ENCODE data around the gene TGFBR3. TPM values are rescaled to one million over a fixed set of nuclear protein-coding genes. Genes with fewer than 3 reads are reported as not detected.

TGFBR3 gene
- 6.9 TPM for total RNA-seq

DNA sequence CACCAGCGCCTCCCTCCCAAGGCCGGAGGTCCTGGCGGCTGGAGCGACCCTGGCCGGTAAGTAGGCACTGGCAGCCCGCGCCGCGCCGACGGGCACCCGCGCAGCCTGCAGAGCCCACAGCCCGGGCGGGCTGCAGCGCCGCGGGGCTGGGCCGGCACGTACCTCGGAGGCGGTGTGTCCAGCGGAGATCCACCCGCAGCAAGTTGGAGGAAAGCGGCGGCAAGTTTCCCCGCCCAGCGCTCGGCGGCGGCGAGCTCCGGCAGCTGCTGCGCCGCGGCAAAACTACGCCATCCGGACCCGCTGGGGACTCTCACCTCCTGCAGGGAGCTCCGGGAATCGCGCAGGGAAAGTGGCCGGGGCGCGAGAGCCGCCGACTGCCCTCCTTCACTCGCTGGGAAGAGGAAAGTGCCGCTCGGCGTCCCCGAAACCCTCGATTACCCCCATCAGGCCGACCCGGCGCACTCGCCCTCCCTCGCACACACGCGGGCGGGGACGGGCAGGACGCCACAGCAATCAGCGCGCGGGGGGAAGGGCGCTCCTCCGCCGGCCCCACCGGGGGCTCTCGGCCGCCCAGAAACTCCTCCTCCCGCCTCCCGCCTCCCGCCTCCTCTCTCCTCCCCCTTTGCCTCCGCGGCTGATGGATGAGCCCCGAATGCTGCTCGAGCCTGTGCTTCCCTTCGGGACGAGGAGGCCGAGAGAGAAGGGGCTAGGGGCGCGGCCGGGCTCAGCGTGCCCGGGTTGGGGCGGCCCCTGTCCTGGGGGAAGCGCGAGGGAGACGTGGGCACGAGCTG is at the start of gene TGFBR3:
Gene TGFBR3 (minus strand): TSS at position 436 of the 791 bp plus-strand sequence. CDS start 24,620 bp downstream, outside the sequence.
- peak; percentile 88 for DNase-seq

DNA sequence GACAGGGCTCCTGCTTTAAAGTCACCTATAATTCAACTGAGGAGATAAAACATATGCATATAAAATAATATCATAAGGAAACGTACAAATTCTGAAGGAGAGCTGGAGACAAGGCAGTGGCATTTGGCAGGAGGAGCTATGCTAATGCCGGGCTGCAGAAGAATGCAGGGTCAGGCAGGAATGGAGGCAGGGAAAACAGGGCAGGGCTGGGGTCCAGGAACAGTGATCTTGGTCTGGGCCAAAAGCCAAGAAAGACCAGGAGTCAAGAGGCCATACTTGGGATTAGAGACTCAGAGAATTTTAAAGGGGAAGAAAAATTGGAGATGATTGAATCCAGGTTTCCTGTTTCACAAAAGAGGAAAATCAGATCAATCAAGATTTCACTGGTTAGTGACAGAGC is 43.3 kb upstream of the TGFBR3 start:
- no peak for DNase-seq

DNA sequence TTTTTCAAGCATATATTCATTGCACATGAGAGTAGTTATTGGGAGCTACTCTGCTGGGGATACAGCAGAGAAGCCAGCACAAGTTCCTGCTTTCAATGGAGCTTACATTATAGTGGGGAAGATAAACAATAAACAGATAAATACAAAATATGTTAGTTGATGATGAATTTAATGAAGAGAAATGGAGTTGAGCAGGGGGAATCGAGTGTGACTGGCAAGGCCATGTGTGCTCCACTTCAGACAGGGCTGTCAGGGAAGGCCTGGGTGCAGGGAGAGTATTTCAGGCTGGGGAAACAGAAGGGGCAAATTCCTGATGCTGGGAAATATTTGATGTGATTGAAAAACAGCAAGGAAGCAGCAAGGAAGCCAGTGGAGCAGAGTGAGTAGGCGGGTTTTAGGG is 42.1 kb upstream of the TGFBR3 start:
- no peak for DNase-seq

DNA sequence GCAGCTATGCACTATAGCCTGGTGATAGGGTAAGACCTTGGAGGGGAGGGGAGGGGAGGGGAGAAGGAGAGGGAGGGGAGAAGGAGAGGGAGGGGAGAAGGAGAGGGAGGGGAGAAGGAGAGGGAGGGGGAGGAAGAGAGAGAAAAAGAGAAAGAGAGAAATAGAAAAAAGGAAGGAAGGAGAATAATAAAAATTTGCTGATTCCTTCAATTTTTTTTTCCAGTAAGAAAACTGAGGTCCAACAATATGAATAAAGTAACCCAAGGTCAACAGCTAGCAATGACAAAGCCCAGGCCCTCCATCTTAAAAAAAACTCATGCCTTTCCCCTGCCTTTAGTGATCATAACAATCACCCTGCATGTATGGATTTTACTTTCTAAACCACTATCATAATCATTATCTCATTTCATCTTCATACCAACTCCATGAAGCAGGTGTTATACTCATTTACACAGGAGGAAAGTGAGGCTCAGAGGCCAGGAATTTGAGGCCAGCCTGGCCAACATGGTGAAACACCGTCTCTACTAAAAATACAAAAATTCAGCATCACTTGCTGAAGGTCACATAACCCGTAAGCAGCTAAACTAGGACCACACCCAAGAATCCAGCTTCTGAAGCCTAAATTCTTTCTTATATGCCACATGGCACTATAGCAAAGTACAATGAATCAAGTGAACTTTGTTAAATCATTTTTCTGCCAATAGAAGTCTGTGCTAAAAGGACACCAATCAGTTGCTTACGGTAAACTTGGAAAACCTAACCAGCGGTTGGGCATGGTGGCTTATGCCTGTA is 39.9 kb upstream of the TGFBR3 start:
- no peak for DNase-seq

DNA sequence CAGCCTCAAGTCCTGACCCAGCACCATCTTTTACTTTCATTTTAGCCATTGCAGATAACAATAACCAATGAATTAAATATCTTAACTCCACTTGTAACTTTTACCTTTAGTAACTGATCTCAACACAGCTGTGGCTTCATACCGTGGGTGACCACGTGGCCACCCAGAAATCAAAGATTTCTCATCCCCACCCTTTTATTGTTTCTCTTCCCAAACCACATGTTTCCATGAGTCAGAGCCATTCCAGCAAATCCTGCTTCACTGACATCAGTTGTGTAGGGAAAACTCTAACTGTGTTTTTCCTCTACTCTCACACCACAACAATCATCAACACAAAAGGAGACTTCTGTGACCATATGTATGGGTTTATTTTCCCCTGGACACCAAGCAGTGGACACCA is 38.2 kb upstream of the TGFBR3 start:
- DNase-seq: no peak

DNA sequence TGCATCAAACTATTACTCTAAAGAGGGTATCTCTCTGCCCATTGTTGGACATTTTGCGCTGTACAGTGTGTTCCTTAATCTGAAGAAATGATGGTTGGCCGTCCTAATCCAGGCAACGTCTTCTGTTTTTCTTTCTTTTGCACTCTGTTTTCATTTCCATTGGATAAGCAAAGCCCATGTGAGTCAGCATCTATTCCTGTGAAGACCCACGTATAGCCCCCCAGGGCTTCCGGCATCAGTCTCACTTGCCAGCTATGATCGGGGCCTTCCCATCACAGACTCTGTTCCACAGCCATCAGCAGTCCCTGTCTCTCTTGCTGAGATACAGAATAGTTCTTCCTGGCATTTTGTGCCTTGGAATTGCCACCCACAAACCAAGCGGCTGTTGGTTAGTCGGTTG is 34.0 kb upstream of the TGFBR3 start:
- DNase-seq: no peak

DNA sequence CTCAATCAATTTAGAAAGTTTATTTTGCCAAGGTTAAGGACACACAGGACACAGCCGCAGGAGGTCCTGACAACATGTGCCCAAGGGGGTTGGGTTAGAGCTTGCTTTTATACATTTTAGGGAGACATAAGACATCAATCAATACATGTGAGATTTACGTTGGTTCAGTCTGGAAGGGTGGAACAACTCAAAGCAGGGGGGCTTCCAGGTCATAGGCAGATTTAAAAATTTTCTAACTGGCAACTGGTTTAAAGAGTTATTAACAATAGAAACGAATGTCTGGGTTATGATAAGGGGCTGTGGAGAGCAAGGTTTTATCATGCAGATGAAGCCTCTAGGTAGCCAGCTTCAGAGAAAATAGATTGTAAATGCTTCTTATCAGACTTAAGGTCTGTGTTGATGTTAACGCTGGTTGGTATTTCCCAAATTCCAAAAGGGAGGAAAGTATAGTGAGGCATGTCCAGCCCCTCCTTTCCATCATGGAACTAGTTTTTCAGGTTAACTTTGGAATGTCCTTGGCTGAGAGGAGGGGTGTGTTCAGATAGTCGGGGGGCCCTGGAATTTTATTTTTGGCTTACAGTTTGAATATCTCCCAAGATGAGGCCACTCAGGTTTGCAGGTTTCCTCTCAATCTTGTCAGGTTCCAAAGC is 31.0 kb upstream of the TGFBR3 start:
- DNase-seq: no peak

DNA sequence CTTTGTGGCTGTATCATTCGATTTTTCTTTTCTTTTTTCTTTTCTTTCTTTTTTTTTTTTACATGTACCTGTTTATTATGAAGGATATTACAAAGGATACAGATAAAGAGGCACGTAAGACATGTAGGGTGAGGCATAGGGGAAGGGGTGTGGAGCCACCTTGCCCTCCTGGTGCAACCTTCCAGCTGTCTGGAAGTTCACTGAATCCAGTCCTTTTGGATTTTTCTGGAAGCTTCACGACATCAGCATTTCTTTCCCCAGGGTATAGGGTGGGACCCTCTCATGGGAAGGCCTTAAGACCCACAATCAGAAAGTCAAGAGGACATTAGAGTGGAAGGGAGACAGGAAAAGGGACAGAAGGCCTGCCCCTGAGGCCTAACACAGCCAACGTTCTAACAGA is 30.1 kb upstream of the TGFBR3 start:
- DNase-seq: no peak

DNA sequence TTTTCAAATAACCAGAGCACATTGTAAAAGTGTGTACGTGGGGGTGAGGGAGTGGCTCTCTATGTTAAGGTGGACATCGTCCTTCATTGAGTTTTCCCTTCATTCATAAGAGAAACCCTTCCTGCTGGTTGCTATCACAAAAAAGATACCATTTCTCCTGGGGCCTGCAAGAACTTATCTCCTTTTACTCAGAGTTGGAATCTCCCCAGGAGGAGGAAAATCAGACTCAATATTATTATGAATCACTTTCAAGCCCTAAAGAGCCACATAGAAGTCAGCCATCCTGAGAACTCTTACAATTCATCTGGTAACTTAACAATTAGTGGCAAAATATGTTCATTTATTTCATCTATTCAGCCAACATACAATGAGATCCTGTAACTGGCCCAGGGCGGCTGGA is 27.1 kb upstream of the TGFBR3 start:
- no peak for DNase-seq

DNA sequence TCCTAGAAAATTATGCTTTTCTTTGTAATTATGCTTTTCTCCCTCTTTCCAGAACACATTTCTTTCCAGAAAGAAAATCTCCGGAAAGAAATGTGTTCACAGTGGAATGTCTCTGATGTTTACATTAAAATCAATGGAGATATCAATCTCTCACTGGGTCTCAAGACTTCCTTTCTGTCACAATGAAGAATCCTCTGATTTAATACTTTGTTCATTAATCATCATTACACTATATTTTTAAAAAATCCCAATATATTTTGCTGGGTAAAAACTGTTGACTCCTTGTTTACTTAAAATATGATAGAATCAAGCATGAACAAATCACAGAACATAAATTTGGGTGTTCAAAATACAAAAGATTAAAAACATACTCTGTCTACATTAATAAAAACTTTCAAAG is 26.3 kb upstream of the TGFBR3 start:
- no peak for DNase-seq

DNA sequence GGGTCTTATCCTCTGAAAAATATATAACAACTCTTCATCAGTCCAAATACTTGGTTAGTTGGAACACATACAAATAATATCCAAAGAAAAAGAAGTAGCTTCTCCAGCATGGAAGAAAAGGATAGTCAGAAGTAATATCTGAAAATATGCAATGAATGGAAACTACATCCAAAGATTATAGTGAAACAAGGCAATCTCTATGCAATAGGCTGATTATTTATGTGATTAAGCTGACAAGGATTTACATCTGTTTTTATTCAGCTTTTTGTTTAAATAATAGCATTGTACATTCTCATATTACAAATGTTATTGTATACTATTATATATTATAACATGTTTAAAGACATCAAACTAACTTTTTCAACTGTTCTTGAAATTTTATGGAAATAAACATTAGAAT is 15.3 kb upstream of the TGFBR3 start:
- no peak for DNase-seq

DNA sequence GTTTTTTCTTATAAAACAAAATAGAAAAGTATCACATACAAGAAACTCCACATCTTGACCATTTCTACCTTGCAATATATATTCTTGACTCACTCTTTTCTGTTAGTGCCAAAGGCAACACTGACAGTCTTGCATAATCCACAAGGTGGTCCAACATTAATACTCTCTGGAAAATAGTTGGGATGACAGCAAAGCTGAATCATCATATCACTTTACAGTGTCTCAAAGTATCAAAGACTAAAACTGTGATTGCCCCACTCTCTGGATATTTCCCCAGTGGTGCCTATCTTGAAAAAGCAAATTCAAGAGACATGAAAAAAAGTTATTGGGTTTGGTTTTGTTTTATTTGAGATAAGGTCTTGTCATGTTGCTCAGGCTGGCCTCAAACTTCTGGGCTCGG is 14.6 kb upstream of the TGFBR3 start:
- DNase-seq: no peak

DNA sequence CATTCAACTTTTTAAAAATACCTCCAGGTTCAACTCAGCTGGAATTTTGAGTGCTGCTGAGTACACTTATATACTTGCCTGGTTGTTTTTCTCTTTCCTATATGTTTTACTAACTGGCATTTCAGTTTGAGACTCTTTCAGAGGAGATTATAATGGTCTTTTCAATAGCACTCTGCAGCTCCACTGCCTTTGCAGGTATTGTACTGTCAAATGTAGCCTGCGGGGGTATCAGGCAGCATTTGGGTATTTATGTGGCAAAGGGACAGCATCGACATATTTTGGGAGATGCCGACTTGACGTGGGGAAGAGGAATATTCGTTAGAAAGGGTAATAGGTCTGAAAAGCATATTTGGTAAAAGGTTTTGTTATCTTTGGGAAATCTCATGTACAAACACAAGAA is 11.1 kb upstream of the TGFBR3 start:
- DNase-seq: no peak

DNA sequence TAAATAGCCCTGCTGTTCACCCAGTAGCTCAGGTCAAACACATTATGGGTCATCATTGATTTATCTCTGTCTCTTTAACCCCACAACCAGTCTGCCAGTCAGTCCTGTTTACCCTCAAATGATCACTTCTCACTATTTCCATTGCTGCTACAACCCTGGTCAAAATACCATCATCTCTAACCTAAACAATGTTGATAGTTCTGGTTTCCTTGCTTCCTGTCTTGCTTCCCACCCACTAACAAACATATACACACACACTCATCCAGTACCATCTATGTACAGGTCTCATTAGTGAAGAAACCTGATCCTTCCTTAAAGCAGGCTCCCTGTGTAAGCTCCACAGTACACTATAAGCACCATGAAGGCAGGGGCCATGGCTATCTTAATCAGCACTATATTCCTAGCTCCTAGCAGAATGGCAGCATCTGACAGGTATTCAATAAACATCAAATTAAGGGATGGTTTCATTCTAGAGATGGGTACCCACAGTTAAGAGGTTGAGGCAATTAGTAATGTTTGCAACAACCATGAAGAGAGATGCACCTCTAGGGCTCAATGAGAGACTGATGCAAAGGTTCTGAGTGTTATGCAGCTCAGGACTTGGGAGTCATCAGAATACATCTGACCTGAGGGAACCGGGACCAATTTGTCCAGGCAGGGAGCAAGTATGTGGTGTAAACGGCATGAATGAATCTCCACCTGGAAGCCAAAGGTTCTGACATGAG is 10.0 kb upstream of the TGFBR3 start:
- DNase-seq: no peak

DNA sequence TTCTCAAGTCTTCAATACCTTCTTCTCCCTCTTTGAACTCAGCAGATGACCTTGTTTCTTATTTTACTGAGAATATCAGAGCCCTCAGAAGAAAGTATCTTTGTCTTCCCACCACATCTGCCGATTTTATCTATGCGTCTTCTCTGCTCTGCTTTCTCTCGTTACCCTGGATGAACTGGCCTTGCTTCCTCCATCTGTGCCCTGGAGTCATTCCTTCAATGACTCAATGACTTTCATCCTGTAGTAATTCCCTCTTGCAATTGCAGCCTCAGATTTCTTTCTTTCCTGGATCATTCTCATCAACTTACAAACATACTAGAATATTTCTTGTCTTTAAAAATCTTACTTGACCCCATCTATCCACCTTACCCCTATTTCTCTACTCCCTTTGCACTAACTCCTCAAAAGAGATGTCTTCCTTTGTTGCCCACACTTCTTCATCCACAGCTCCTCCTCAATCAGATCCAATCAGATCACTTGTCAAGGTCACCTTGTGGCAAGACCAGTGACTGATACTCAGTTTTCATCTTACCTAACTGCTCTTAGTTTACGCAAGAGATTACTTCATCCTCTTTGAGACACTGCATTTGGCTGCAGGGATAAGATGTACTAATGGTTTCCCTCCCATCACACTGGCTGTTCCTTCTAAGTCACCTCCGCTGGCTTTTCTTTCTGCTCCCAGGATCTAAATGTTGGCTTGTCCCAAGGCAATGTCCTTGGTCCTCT is 8.2 kb upstream of the TGFBR3 start:
- DNase-seq: no peak

DNA sequence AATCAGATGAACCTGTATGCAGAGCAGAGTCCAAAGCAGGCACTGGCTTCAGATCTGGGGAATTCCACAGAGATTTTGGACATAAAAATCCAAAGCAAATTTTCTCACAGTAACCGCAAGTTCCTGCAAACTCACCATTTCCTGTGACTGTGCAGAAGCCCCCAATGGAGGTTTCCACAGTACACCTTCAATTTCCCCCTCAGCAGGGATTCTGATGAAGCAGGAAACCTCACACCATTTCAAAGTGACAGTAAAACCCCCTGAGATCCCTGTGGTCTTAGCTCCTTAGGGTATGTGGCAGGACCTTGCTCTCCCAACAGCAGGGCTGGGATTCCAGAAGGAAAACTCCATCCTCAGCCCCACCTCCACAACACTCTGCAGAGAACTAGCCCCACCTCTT is 6.0 kb upstream of the TGFBR3 start:
- no peak for DNase-seq

DNA sequence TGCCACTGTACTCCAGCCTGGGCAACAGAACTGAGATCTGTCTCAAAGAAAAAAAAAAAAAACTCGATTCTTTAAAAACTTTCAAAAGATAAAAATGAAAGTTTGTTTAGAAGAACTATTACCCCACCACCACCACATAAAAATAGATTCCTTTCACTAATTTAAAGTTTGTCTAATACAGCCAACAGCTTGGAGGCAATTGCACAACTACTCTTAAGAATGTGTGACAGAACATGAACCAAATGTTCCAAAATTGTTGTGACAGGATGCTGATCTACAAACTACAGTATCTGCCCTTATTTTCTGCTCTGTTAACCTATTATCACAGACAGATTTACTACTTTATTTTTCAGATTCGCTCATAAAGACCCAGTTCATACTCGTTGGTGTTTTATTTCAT is 5.5 kb upstream of the TGFBR3 start:
- no peak for DNase-seq

DNA sequence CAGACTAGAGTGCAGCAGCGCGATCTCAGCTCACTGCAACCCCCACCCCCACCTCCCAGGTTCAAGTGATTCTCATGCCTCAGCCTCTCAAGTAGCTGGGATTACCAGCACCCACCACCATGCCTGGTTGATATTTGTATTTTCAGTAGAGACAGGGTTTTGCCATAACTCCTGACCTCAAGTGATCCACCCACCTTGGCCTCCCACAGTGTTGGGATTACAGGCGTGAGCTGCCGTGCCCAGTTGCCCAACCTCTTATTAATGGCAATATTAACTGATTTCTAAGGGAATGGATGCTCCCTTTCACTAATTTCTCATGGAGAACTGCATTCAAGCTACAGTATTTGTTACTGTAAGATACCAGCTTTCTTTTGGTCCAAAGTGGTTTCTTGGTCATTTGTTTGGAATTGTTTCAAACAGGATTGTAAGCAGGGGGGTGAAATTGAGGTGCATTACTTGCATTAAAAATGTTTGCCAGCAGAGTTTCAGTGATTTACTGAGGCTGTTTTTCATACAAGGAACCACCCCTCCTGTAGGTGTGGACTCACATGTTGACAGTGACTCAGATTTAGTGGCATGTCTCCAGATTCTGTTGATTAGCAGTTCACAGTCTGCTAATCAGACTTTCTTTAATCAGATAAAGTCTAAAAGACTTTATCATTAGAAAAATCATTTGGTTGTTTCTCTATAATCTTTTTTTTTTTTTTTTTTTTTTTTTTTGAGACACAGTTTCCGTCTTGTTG is 3.9 kb upstream of the TGFBR3 start:
- DNase-seq: no peak

DNA sequence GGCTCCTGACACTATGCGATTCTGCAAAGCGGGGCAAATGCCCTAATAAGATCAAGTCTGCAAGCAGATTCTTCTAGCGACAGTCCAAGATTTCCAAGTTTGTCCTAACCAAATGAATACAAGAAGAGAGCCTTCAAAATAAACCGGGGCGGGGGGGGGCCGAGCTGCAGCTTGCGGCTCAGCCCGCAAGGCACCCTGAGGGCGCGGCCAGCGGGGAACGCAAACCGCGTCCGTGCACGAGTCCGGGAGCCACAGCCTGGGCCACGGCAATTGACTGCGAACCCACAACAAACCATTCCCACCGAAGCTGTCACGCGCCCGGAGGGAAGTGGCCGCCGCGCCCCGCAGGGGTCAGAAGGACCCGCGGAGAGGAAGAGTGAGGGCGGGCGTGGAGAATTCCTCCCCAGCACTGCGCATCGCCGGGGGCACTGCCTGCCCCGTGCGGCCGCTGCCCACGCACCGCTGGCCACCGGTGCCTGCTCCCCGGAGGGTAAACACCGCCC is 687 bp downstream of the TGFBR3 start:
- no peak for DNase-seq

DNA sequence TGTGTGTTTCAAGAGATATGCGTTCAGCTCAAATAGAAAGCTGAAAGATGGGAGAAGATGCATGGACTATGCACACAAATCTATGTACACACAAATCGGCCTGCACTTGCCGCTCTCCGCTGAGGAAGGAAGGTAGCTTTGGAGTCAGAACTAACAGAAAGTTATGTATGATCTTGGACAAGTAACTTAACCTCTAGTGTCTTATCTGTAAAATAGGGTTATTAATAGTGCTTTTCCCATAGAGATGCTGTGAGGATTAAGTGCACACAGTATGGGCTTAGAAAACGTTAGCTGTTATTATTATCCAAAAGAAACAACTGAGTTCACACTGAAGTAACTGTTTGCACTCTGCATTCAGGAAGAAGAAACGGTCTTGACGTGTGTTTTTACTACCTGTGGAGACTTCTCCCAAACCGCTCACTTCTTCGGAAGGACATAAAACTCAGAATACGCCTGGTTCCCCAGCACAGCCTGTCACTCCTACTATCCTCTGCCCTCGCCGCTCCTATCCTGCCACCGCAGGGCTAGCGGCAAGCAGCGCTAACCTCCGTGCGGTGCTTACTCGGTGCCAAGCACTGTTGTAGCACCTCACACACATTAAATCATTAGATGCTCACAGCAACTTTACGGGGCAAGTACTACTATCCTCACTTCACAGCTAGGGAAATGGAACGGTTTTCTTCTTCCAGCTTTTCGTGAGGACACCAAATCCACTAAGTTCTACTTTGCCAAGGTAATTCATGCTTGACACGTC is 1.3 kb downstream of the TGFBR3 start:
- no peak for DNase-seq

Data from occipital lobe (tissue), 2 donors.